GM19328 (cell line): ENCODE results near the gene SLC49A4.
"Not testable (repeated sequence)": the region's sequence is repeated elsewhere in the genome, so short reads cannot be mapped to it uniquely, and the experiment has no call there.

Source experiments
- ATAC-seq: cut with Tn5 transposase; IDR thresholded peaks from one replicate; pipeline ENCODE4 v1.9.1; 2021; ENCODE audit warnings: mild to moderate bottlenecking, moderate library complexity; ENCODE audit not compliant: unreplicated experiment

SLC49A4 gene

DNA sequence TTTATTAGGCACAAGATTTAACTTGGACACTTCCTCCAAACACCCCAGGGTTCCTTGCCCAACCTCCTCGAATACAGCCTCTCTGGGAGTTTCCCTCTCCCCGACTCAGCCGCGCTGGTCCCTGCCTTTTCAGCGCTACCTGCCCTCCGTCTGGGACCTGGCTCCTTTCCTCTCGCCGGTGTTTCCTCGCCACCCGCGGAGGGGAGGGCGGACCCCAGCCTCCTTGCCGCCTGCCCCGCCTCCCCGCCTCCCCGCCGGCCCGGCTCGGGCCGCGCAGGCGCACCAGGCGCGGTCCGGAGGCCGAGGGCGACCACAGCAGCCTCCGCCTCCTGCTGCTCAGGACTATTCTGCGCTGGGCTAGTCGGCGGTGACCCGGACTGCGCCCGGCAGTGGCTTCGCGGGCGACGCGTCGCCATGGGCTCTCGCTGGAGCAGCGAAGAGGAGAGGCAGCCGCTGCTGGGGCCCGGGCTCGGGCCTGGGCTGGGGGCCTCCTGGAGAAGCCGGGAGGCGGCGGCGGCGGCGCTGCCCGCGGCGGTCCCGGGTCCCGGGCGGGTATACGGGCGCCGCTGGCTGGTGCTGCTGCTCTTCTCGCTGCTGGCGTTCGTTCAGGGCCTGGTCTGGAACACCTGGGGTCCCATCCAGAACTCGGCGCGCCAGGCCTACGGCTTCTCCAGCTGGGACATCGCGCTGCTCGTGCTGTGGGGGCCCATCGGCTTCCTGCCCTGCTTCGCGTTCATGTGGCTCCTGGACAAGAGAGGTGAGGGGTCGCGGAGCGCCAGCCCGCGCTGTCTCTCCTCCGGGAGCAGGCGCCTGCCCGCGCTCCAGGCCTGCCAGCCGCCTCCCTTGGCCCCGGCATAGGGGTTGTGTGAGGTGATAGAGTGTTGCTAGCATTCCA, at the start of gene SLC49A4:
Gene SLC49A4, plus strand, starts transcription at position 291 of the 895 bp plus-strand sequence. Its CDS starts 124 bp downstream, at position 415.
- ATAC-seq, result peak; percentile 80

- no peak for ATAC-seq
These were observed 49.4 kb upstream of the SLC49A4 start for GRCh38 chr3:122745369-122746021.

- not testable (repeated sequence) for ATAC-seq
These were observed 47.6 kb upstream of the SLC49A4 start for GRCh38 chr3:122747295-122747694.

GRCh38 chr3:122748347-122748746, 46.5 kb upstream of the SLC49A4 start:
- no peak for ATAC-seq

DNA sequence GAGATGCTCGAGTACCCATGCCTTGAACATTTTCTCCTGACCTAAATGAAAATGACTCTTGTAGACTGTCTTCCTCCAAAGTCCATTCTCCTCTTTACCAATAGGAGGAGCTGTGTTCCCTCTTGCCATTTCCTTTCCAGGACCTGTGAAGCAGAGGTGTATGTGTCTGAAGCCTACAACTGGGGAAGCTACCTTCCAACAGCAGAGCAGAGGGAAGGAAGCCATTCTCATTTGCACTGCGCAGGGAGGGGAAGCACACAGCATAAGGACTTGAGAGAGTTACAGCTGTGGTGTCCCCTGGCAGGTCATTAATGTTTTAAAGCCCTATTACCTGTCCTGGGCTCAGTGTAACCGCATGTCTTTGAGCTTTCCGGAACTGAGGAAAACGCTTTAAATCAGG, 39.9 kb upstream of the SLC49A4 start:
- ATAC-seq, result no peak

DNA sequence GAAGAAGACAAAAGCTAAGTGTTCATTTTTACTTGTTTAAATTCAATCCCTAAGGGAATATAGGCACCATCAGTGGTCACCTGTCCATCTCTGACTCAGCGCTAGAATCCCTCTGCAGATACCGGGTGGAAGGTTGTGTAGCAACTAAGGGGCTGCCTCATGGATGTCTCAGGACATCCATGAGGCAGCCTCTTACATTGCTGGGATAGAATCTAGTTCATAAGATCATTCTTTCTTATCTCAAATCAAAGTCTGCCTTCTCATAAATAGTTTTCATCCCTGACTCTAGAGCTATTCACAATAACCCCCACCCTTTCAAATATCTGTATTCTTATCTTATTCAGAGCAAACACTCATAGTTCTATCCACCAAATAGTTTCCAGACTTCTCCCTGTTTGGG, 39.4 kb upstream of the SLC49A4 start:
- no peak for ATAC-seq

DNA sequence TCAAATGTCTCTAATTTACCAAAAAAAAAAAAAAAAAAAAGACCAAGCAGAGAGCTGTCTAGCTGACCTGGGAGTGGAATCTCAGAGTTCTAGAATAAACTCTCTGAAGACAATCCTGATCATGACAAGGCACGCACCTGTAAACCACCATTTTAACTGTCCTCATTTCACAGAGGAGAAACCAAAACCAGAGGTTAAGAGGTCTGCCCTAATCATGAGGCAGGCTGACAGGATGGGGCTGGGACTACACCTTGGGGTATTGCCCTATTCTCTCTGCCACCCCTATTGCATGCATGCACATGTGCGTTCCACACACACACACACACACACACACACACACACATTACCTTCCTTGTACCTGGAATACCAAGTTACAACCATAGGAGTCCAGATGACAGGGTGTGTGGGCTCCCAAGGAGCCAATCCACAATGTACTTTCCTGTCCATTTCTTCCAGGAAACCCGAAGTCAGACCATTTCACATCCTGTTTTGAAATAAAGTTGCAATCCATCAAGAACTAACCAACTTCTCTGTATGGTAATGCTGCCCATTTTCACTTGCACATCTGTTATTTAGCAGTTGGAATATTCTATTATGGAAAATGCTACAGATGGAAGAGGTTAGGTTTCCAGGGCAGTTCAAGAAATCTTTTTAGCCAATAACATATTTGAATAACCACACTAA, 35.9 kb upstream of the SLC49A4 start:
- no peak for ATAC-seq

- no peak for ATAC-seq
These were observed 34.2 kb upstream of the SLC49A4 start for GRCh38 chr3:122760453-122761271.

DNA sequence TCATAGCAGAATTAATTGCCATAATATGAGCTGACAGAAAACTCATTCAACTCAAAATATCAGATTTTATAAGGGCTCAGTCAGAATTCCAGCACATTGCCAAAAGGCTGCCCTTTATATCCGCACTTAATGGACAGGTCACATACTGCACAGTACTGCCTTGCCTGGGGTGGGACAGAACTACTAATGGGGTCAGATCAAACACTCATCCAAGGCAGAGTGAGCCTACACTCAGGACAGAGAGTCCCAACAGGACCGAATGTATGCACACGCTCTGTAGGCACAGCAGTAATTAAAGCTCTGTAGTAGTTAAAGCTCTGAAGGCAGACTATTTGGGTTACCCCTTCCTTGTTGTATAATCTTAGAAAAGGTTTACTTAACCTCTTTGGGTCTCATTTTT, 28.4 kb upstream of the SLC49A4 start:
- ATAC-seq, result no peak

GRCh38 chr3:122767540-122768372, 27.1 kb upstream of the SLC49A4 start:
- no peak for ATAC-seq

DNA sequence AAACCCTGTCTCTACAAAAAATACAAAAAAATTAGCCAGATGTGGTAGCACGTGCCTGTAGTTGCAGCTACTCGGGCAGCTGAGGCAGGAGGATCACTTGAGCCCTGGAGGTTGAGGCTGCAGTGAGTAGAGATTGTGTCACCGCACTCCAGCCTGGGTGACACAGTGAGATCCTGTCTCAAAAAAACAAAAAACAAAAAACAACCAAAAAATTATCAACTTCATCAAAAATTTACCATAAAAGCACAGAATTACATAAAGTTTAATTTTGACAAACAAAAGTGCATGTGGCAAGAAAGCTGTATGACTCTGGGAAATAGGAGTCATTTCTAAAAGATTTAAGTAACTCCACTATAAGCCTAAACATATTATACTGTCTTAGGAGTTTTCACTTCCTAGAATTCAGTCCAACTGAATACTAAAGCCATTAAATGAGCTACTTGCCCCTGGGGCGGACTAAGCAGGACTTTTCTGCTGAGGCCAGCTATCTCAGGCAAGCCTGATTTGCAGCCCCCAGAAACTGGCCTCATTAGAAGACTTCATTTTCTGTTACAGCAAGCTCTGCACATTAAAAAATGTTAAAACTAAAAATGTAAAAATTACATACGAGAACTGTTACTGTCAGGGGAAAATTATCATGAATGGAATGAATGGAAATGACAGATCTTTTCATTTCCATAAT, 24.2 kb upstream of the SLC49A4 start:
- ATAC-seq, result no peak

DNA sequence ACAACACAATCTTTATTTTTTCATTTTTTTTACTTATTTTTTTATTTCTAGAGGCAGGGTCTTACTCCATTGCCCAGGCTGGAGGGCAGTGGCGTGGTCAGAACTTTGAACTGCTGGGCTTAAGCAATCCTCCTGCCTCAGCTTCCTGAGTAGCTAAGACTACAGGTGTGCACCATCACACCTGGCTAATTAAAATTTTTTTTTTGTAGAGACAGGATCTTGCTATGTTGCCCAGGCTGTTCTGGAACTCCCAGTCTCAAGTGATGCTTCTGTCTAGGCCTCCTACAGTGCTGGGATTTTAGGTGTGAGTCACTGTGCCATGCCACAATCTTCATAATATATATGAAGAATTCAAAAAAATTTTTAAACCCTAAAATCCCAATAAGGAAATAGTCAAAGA, 22.0 kb upstream of the SLC49A4 start:
- no peak for ATAC-seq

DNA sequence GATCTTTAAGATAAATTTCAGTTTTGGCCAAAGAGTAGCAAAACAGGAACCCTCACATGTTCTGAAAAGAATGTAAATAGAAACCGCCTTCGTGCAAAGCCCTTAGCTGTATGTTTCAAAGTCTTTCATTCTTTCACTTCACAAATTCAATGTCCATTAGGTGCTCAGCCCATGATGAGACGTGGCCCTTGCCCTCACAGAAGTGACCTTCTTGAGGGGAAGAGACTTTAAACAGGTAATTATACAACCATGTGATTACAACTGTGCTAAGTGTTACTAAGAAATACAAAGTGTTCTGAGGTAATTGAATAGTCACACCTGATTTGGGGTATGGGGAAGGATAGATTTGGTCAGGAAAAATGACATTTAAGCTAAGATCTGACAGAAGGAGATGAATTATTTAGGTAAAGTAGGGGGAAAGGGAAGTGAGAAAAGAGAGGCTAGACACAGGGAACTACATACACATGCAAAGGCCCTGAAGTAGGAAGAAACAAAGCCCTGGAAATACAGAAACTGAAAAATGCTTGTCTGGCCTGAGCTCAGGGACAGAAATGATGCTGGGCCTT, 20.8 kb upstream of the SLC49A4 start:
- ATAC-seq, result no peak

DNA sequence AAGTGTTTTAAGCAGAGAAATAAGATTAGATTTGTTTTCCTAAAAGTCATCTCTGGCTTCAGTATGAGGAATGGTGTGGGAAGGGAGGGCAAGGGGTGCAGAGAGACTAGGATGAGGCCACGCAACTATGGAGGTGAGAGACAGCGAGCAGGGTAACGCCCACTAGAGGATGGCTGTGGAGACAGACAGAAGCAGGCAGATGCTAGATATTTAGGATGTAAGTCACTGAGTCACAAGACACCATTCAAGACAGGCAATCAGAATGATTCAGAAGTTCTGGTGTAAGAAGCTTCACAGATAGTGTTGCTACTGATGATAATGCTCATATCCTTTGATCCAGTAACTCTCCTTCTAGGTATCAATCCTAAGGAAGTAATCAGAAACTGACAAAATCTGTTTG, 20.3 kb upstream of the SLC49A4 start:
- ATAC-seq, result no peak

DNA sequence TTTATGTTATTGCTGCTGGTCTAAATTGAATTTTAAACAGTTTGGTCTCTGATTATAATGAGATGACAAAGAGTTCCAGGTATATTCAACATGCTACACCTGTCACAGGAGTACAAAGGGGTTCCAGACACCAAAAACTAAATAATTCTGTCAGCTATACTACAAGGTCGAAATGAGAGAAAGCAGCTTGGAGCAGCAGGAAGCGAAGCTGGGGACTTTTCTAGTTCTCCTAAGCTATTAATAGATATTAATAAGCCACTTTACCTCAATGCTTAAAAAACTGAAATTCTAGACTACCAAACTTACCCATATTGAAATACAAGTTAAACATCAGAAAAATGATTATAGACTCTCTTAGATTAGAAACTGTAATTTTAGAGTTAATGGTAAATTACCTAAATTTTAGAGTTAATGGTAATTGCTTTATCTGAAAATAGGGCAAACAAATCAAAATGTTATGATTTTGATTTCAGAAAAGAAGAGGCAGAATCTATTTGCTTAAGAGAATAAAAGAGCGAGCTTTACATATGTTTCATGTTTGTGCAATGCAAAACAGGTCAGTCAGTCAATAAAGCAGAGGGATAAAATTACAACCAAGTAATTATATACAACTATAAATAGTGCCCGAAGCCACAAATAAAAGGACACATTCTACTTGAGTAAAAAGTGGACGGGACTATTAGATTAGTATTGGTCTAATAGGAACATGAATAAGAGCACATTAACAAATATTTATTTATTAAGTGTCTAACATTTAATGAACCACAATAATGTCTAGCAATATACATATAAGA, 18.0 kb upstream of the SLC49A4 start:
- no peak for ATAC-seq

GRCh38 chr3:122777563-122777962, 17.3 kb upstream of the SLC49A4 start:
- no peak for ATAC-seq

GRCh38 chr3:122782804-122783203, 12.1 kb upstream of the SLC49A4 start:
- no peak for ATAC-seq

DNA sequence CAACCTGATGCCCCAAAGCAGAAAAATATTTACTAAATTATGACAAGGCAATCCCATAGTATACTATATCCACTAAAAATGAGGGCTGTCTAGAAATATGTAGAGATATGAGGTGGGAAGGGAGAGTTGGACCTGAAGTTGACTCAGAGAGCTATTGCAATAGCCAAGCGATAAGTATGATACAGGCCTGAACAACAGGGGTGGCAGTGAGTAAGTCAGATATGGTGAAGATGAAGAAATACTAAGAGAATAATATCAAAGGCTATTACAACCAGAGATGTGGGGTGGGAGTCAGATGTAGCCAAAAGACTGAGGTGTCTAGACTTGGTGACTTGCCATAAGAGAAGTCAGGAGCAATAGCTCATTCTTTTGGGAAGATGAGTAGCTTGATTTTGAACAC, 10.4 kb upstream of the SLC49A4 start:
- ATAC-seq, result no peak
